ENCODE results near the gene PARP1. TPM values are rescaled to one million over a fixed set of nuclear protein-coding genes. Genes with fewer than 3 reads are reported as not detected.
A peak's percentile ranks its signal among the peaks of the same experiment; 100 is the strongest.

PARP1 gene
- total RNA-seq (10 to 100 TPM; 38.4 to 50.0 TPM), polyA plus RNA-seq (10 to 100 TPM; 11.9 to 16.4 TPM)
- long read RNA-seq, donor 1, partial matches to known transcripts = 31 of 36 reads
- long read RNA-seq, donor 1, other reads (novel, unspliced or antisense) = 1 of 36 reads
- long read RNA-seq, donor 2, transcript PARP1-203 (23 exons, 3,958 nt) = major isoform, 9 of 23 reads
- long read RNA-seq, donor 2, partial matches to known transcripts = 14 of 23 reads
- long read RNA-seq, donor 2, other reads (novel, unspliced or antisense) = 0 of 23 reads

GRCh38 chr1:226407497-226408284 is at the start of gene PARP1:
Gene PARP1 (minus strand): TSS chr1:226408093. CDS start chr1:226407929, 164 bp downstream.
- intact Hi-C loops (cut with DNase I) = no loop called here
- peak within 1 kb of the TSS; percentile 70 to 99 for H3K4me3 ChIP-seq (ENCODE audit: low read length in 2 of 2)
- peak within 1 kb of the TSS; percentile 22 to 69 for H3K27ac ChIP-seq (ENCODE audit: low read depth in 1 of 2, low read length in 2 of 2)
- no peaks in the 10 kb centered on the region for H3K27me3 ChIP-seq (ENCODE audit: control insufficient read depth in 1 of 2, insufficient read depth in 2 of 2, low read length in 1 of 2)
- peaks cover 0 to 3% of the 10 kb centered on the region in 2 donors for H3K4me1 ChIP-seq (ENCODE audit: control insufficient read depth in 1 of 2, insufficient read depth in 2 of 2, low read length in 2 of 2)
- WGBS, 2 donors = 0 to 1% methylated on average over 90 of the region's 90 CpGs
- ATAC-seq (ENCODE audit: low FRiP score) = peak; percentile 94
- no peaks in the 10 kb centered on the region for H3K36me3 ChIP-seq (ENCODE audit: control insufficient read depth in 1 of 2, insufficient read depth in 2 of 2, low read length in 1 of 2)
- DNase-seq = peak; percentile 93 to 95
- H3K9me3 ChIP-seq (ENCODE audit: control insufficient read depth, low read length) = no peaks in the 10 kb centered on the region

- no peak for ATAC-seq (ENCODE audit: low FRiP score)
- 42 to 44% methylated on average over 14 of the region's 14 CpGs for WGBS, 2 donors
- H3K4me3 ChIP-seq (ENCODE audit: low read length in 2 of 2) = no peak overlapping the region
These were observed 49.4 kb upstream of the PARP1 start for GRCh38 chr1:226457307-226457712.

GRCh38 chr1:226455843-226456242 is 48.0 kb upstream of the PARP1 start:
- 95% methylated on average over 10 of the region's 10 CpGs for WGBS, 2 donors
- no peaks in the 10 kb centered on the region for H3K27me3 ChIP-seq (ENCODE audit: control insufficient read depth in 1 of 2, insufficient read depth in 2 of 2, low read length in 1 of 2)
- no peak overlapping the region for H3K27ac ChIP-seq (ENCODE audit: low read depth in 1 of 2, low read length in 2 of 2)
- no peaks in the 10 kb centered on the region for H3K9me3 ChIP-seq (ENCODE audit: control insufficient read depth, low read length)
- peak; percentile 36 for ATAC-seq (ENCODE audit: low FRiP score)
- H3K36me3 ChIP-seq (ENCODE audit: control insufficient read depth in 1 of 2, insufficient read depth in 2 of 2, low read length in 1 of 2) = no peaks in the 10 kb centered on the region
- intact Hi-C loops (cut with DNase I) = no loop called here
- no peak for DNase-seq
- H3K4me3 ChIP-seq (ENCODE audit: low read length in 2 of 2) = no peak overlapping the region
- no peaks in the 10 kb centered on the region for H3K4me1 ChIP-seq (ENCODE audit: control insufficient read depth in 1 of 2, insufficient read depth in 2 of 2, low read length in 2 of 2)

More at GRCh38 chr1:226457307-226457712, 49.4 kb upstream of the PARP1 start:
- intact Hi-C loops (cut with DNase I) = no loop called here
- no peak overlapping the region for H3K27ac ChIP-seq (ENCODE audit: low read depth in 1 of 2, low read length in 2 of 2)
- no peaks in the 10 kb centered on the region for H3K4me1 ChIP-seq (ENCODE audit: control insufficient read depth in 1 of 2, insufficient read depth in 2 of 2, low read length in 2 of 2)
- DNase-seq = no peak
- H3K9me3 ChIP-seq (ENCODE audit: control insufficient read depth, low read length) = peaks cover 4% of the 10 kb centered on the region
- H3K36me3 ChIP-seq (ENCODE audit: control insufficient read depth in 1 of 2, insufficient read depth in 2 of 2, low read length in 1 of 2) = no peaks in the 10 kb centered on the region
- H3K27me3 ChIP-seq (ENCODE audit: control insufficient read depth in 1 of 2, insufficient read depth in 2 of 2, low read length in 1 of 2) = no peaks in the 10 kb centered on the region

- H3K27ac ChIP-seq (ENCODE audit: low read depth in 1 of 2, low read length in 2 of 2) = no peak overlapping the region
- DNase-seq = no peak
- intact Hi-C loops (cut with DNase I) = no loop called here
- H3K4me1 ChIP-seq (ENCODE audit: control insufficient read depth in 1 of 2, insufficient read depth in 2 of 2, low read length in 2 of 2) = no peaks in the 10 kb centered on the region
- H3K4me3 ChIP-seq (ENCODE audit: low read length in 2 of 2) = no peak overlapping the region
- no peaks in the 10 kb centered on the region for H3K27me3 ChIP-seq (ENCODE audit: control insufficient read depth in 1 of 2, insufficient read depth in 2 of 2, low read length in 1 of 2)
- no peaks in the 10 kb centered on the region for H3K36me3 ChIP-seq (ENCODE audit: control insufficient read depth in 1 of 2, insufficient read depth in 2 of 2, low read length in 1 of 2)
- no peaks in the 10 kb centered on the region for H3K9me3 ChIP-seq (ENCODE audit: control insufficient read depth, low read length)
- 68 to 71% methylated on average over 2 of the region's 2 CpGs for WGBS, 2 donors
- no peak for ATAC-seq (ENCODE audit: low FRiP score)
These were observed 46.5 kb upstream of the PARP1 start for GRCh38 chr1:226454349-226454748.

- DNase-seq (no peak), ATAC-seq (ENCODE audit: low FRiP score) (peak; percentile 53)
- no peak overlapping the region for H3K4me3 ChIP-seq (ENCODE audit: low read length in 2 of 2)
- no peaks in the 10 kb centered on the region for H3K9me3 ChIP-seq (ENCODE audit: control insufficient read depth, low read length)
- H3K27ac ChIP-seq (ENCODE audit: low read depth in 1 of 2, low read length in 2 of 2) = no peak overlapping the region
- H3K4me1 ChIP-seq (ENCODE audit: control insufficient read depth in 1 of 2, insufficient read depth in 2 of 2, low read length in 2 of 2) = no peaks in the 10 kb centered on the region
- no peaks in the 10 kb centered on the region for H3K27me3 ChIP-seq (ENCODE audit: control insufficient read depth in 1 of 2, insufficient read depth in 2 of 2, low read length in 1 of 2)
- intact Hi-C loops (cut with DNase I) = no loop called here
- 87 to 94% methylated on average over 7 of the region's 7 CpGs for WGBS, 2 donors
- H3K36me3 ChIP-seq (ENCODE audit: control insufficient read depth in 1 of 2, insufficient read depth in 2 of 2, low read length in 1 of 2) = no peaks in the 10 kb centered on the region
These were observed 45.3 kb upstream of the PARP1 start for GRCh38 chr1:226453015-226453704.

- 53 to 64% methylated on average over 2 of the region's 2 CpGs for WGBS, 2 donors
- DNase-seq (no peak), ATAC-seq (ENCODE audit: low FRiP score) (no peak)
- no peak overlapping the region for H3K27ac ChIP-seq (ENCODE audit: low read depth in 1 of 2, low read length in 2 of 2)
- no peaks in the 10 kb centered on the region for H3K27me3 ChIP-seq (ENCODE audit: control insufficient read depth in 1 of 2, insufficient read depth in 2 of 2, low read length in 1 of 2)
- no peak overlapping the region for H3K4me3 ChIP-seq (ENCODE audit: low read length in 2 of 2)
- peaks cover 2% of the 10 kb centered on the region for H3K9me3 ChIP-seq (ENCODE audit: control insufficient read depth, low read length)
- intact Hi-C loops (cut with DNase I) = no loop called here
- H3K4me1 ChIP-seq (ENCODE audit: control insufficient read depth in 1 of 2, insufficient read depth in 2 of 2, low read length in 2 of 2) = no peaks in the 10 kb centered on the region
- H3K36me3 ChIP-seq (ENCODE audit: control insufficient read depth in 1 of 2, insufficient read depth in 2 of 2, low read length in 1 of 2) = no peaks in the 10 kb centered on the region
These were observed 42.8 kb upstream of the PARP1 start for GRCh38 chr1:226450688-226451087.

GRCh38 chr1:226449823-226450222 is 41.9 kb upstream of the PARP1 start:
- Histone ChIP-seq H3K27ac (ENCODE audit: low read depth in 1 of 2, low read length in 2 of 2) (no peak overlapping the region), H3K9me3 (ENCODE audit: control insufficient read depth, low read length) (peaks cover 2% of the 10 kb centered on the region), H3K4me1 (ENCODE audit: control insufficient read depth in 1 of 2, insufficient read depth in 2 of 2, low read length in 2 of 2) (no peaks in the 10 kb centered on the region), H3K4me3 (ENCODE audit: low read length in 2 of 2) (no peak overlapping the region), H3K36me3 (ENCODE audit: control insufficient read depth in 1 of 2, insufficient read depth in 2 of 2, low read length in 1 of 2) (no peaks in the 10 kb centered on the region), H3K27me3 (ENCODE audit: control insufficient read depth in 1 of 2, insufficient read depth in 2 of 2, low read length in 1 of 2) (no peaks in the 10 kb centered on the region)
- intact Hi-C loops (cut with DNase I) = no loop called here
- DNase-seq (no peak), ATAC-seq (ENCODE audit: low FRiP score) (no peak)
- 76 to 77% methylated on average over 5 of the region's 5 CpGs for WGBS, 2 donors

- ATAC-seq (ENCODE audit: low FRiP score) (no peak), DNase-seq (no peak)
- intact Hi-C loops (cut with DNase I) = no loop called here
- Histone ChIP-seq H3K9me3 (ENCODE audit: control insufficient read depth, low read length) (peaks cover 2% of the 10 kb centered on the region), H3K36me3 (ENCODE audit: control insufficient read depth in 1 of 2, insufficient read depth in 2 of 2, low read length in 1 of 2) (no peaks in the 10 kb centered on the region), H3K4me1 (ENCODE audit: control insufficient read depth in 1 of 2, insufficient read depth in 2 of 2, low read length in 2 of 2) (no peaks in the 10 kb centered on the region), H3K4me3 (ENCODE audit: low read length in 2 of 2) (no peak overlapping the region), H3K27me3 (ENCODE audit: control insufficient read depth in 1 of 2, insufficient read depth in 2 of 2, low read length in 1 of 2) (no peaks in the 10 kb centered on the region), H3K27ac (ENCODE audit: low read depth in 1 of 2, low read length in 2 of 2) (no peak overlapping the region)
- 79 to 82% methylated on average over 4 of the region's 4 CpGs for WGBS, 2 donors
These were observed 40.2 kb upstream of the PARP1 start for GRCh38 chr1:226447932-226448665.
